K562 (cell line): ENCODE data around the gene EXOC6. TPM values are rescaled to one million over a fixed set of nuclear protein-coding genes. Genes with fewer than 3 reads are reported as not detected.
A peak's percentile ranks its signal among the peaks of the same experiment; 100 is the strongest.

ENCODE experiments used
- BHLHE40 ChIP-seq: IDR thresholded peaks from 2 replicates; pipeline ENCODE4 v1.6.1; 2011; ENCODE audit warnings: low read length, improper control_type of control experiment
- EGR1 ChIP-seq: fragments of 450-650 bp; conservative IDR thresholded peaks from 2 replicates; pipeline ENCODE4 v1.6.1; 2017; ENCODE audit warnings: mild to moderate bottlenecking
- EP400 ChIP-seq: fragments of 450-650 bp; IDR thresholded peaks from 2 replicates; pipeline ENCODE4 v1.6.1; 2017; ENCODE audit warnings: antibody characterized with exemption, mild to moderate bottlenecking, moderate library complexity
- ERF ChIP-seq: fragments of 450-650 bp; formaldehyde crosslinking; IDR thresholded peaks from 2 replicates; pipeline ENCODE4 v1.4.0; 2020; ENCODE audit warnings: mild to moderate bottlenecking, mixed read lengths
- ETV1 ChIP-seq: fragments of 450-650 bp; conservative IDR thresholded peaks from 2 replicates; pipeline ENCODE4 v1.6.1; 2016; ENCODE audit warnings: missing genetic modification characterization, control low read depth, low read depth, missing compliant biosample characterization
- ETV6 ChIP-seq, 3 experiments: fragments of 150-350 bp in 1 of 3; sonication (generic) in 1 of 3; formaldehyde crosslinking in 1 of 3; IDR thresholded peaks; 2 replicates each; pipeline versions ENCODE4 v1.6.1 to v1.8.0; 2014 to 2022; ENCODE audit warnings: borderline replicate concordance in 2 of 3, low read depth in 2 of 3, antibody characterized with exemption in 1 of 3, low read length in 1 of 3, mild to moderate bottlenecking in 1 of 3, missing genetic modification reagents in 1 of 3
- HES1 ChIP-seq: fragments of 450-650 bp; IDR thresholded peaks from 2 replicates; pipeline ENCODE4 v1.6.1; 2016; ENCODE audit warnings: low read depth, mild to moderate bottlenecking, moderate library complexity
- HMG20A ChIP-seq: fragments of 450-650 bp; formaldehyde crosslinking; conservative IDR thresholded peaks from 2 replicates; pipeline ENCODE4 v1.4.0; 2020; ENCODE audit warnings: mild to moderate bottlenecking, mixed read lengths
- MAX ChIP-seq: sonication (generic); formaldehyde crosslinking; IDR thresholded peaks from 2 replicates; pipeline ENCODE4 v1.9.0; 2022; ENCODE audit warnings: mild to moderate bottlenecking, missing genetic modification reagents
- MYC ChIP-seq, 2 experiments: fragments of 250-450 bp in 1 of 2; sonication (Bioruptor Pico) in 1 of 2; IDR thresholded peaks; 2 replicates each; pipeline versions ENCODE4 v1.5.1 to v1.6.1; 2012 to 2021; ENCODE audit warnings: low read depth in 2 of 2, borderline replicate concordance in 1 of 2, improper control_type of control experiment in 1 of 2, low read length in 1 of 2, mild to moderate bottlenecking in 1 of 2, moderate library complexity in 1 of 2
- MYNN ChIP-seq, 2 experiments: sonication (generic); formaldehyde crosslinking in 1 of 2; IDR thresholded peaks; 2 replicates each; pipeline versions ENCODE4 v1.5.0 to v1.6.1; 2016 to 2020; ENCODE audit warnings: antibody characterized with exemption in 1 of 2, missing genetic modification reagents in 1 of 2
- NELFE ChIP-seq: IDR thresholded peaks from 2 replicates; pipeline ENCODE4 v1.6.1; 2011; ENCODE audit warnings: mild to moderate bottlenecking; ENCODE audit not compliant: insufficient read depth, insufficient read length
- NEUROD1 ChIP-seq: fragments of 150-350 bp; IDR thresholded peaks from 2 replicates; pipeline ENCODE4 v1.6.1; 2014; ENCODE audit warnings: borderline replicate concordance, low read length, low read depth; ENCODE audit not compliant: partially characterized antibody
- RBM17 ChIP-seq: fragments of 200-400 bp; formaldehyde crosslinking; IDR thresholded peaks from 2 replicates; pipeline ENCODE4 v1.6.1; 2017; ENCODE audit warnings: low read depth, mild to moderate bottlenecking, low read length, borderline replicate concordance
- RNF2 ChIP-seq: sonication (generic); IDR thresholded peaks from 2 replicates; pipeline ENCODE4 v1.6.1; 2016
- RUNX1 ChIP-seq: sonication (generic); IDR thresholded peaks from 2 replicates; pipeline ENCODE4 v1.6.1; 2016; ENCODE audit warnings: antibody characterized with exemption, low read depth
- SRF ChIP-seq, 2 experiments: fragments of 250-450, 450-650 bp in 1 of 2; sonication (Bioruptor Pico) in 1 of 2; sonication (generic) in 1 of 2; formaldehyde crosslinking; IDR thresholded peaks; 2 replicates each; pipeline versions ENCODE4 v1.5.0 to v1.5.1; 2020 to 2022; ENCODE audit warnings: mild to moderate bottlenecking in 1 of 2, missing genetic modification reagents in 1 of 2
- SRSF7 ChIP-seq: fragments of 200-400 bp; formaldehyde crosslinking; optimal IDR thresholded peaks from 2 replicates; pipeline ENCODE3; 2017; ENCODE audit warnings: mild to moderate bottlenecking, low read depth, low read length
- TCF7L2 ChIP-seq: fragments of 150-350 bp; IDR thresholded peaks from 2 replicates; pipeline ENCODE4 v1.6.1; 2016; ENCODE audit warnings: low read depth, mild to moderate bottlenecking, low read length, moderate library complexity
- YY1 ChIP-seq, 3 experiments: IDR thresholded peaks; 2 replicates each; pipeline ENCODE4 v1.6.1; 2011; ENCODE audit warnings: low read length in 2 of 3, mild to moderate bottlenecking in 2 of 3, moderate library complexity in 2 of 3, borderline replicate concordance in 1 of 3, control low read depth in 1 of 3, low read depth in 1 of 3; ENCODE audit not compliant: insufficient read depth in 3 of 3, insufficient replicate concordance in 2 of 3, control insufficient read depth in 1 of 3, insufficient read length in 1 of 3; ENCODE audit errors: extremely low read depth in 1 of 3
- ZKSCAN1 ChIP-seq: fragments of 150-350 bp; IDR thresholded peaks from 2 replicates; pipeline ENCODE4 v1.6.1; 2016; ENCODE audit warnings: low read depth, low read length
- ZNF217 ChIP-seq: sonication (generic); formaldehyde crosslinking; IDR thresholded peaks from 2 replicates; pipeline ENCODE4 v1.8.0; 2022; ENCODE audit warnings: mild to moderate bottlenecking, missing genetic modification reagents
- ZNF232 ChIP-seq: sonication (generic); formaldehyde crosslinking; IDR thresholded peaks from 2 replicates; pipeline ENCODE4 v1.8.0; 2022; ENCODE audit warnings: mild to moderate bottlenecking, missing genetic modification reagents
- ZNF280B ChIP-seq: fragments of 250-450 bp; sonication (Bioruptor Pico); IDR thresholded peaks from 2 replicates; pipeline ENCODE4 v1.5.1; 2021; ENCODE audit warnings: mild to moderate bottlenecking
- ZNF311 ChIP-seq: fragments of 250-450 bp; sonication (Bioruptor Pico); IDR thresholded peaks from 2 replicates; pipeline ENCODE4 v1.4.0; 2020; ENCODE audit warnings: mild to moderate bottlenecking, moderate library complexity
- ZNF830 ChIP-seq: fragments of 250-450 bp; sonication (Bioruptor Pico); IDR thresholded peaks from 2 replicates; pipeline ENCODE4 v1.5.0; 2021; ENCODE audit warnings: mild to moderate bottlenecking
- polyA plus RNA-seq, 8 experiments: library from polyadenylated mRNA; depleted of rRNA in 4 of 8; stranded (reverse) in 5 of 8; unstranded in 3 of 8; fragments of >200 nt; fragmentation: Nextera tagmentation in 2 of 8; fragmentation: Illumina TruSeq in 1 of 8; extraction: Ambion mirVana in 2 of 8; extraction: Trizol in 1 of 8; gene quantifications; 2 replicates each; pipeline versions ENCODE4 v1.2.1 to v1.2.3, GENCODE V29; 2011 to 2014; ENCODE audit warnings: inconsistent platforms in 1 of 8, missing spikeins in 1 of 8
- total RNA-seq, 7 experiments: library from RNA; depleted of rRNA in 6 of 7; stranded (reverse); fragments of >200 nt in 6 of 7; fragmentation: Illumina TruSeq in 2 of 7; extraction: Trizol in 2 of 7; gene quantifications; 2 replicates each; pipeline versions ENCODE4 v1.2.1 to v1.2.3, GENCODE V29; 2011 to 2021; ENCODE audit warnings: low replicate concordance in 1 of 7

Gene EXOC6
- total and polyA plus RNA-seq, 9 of the 15 experiments (the other 6 are each of a cell fraction or from before 2014, with no cell fraction given) = 13.9 to 42.8 (median 24.9) TPM

- TF ChIP-seq ETV6 (IDR thresholded peaks at IDR 0.05; ENCODE audit: borderline replicate concordance in 1 of 2, low read depth in 2 of 2, low read length in 1 of 2) (no peak), ETV6 (CRISPR knock-in tag; IDR thresholded peaks at IDR 0.05; ENCODE audit: borderline replicate concordance) (no peak), ETV1 (tag) (peak; percentile 22; the same call in 1 of the 2 replicates), RNF2 (peak; percentile 85), NELFE (no peak), SRF (CRISPR knock-in tag; IDR thresholded peaks at IDR 0.05) (no peak), MYC (IDR thresholded peaks at IDR 0.05; ENCODE audit: low read depth, low read length) (peak; percentile 41), MYC (CRISPR knock-in tag; IDR thresholded peaks at IDR 0.05; ENCODE audit: borderline replicate concordance, low read depth) (no peak), ZKSCAN1 (no peak), RUNX1 (no peak), YY1 (IDR thresholded peaks at IDR 0.05; ENCODE audit: borderline replicate concordance in 1 of 3, control insufficient read depth in 1 of 3, extremely low read depth in 1 of 3, insufficient read depth in 3 of 3, insufficient read length in 1 of 3, insufficient replicate concordance in 2 of 3, low read depth in 1 of 3, low read length in 2 of 3) (no peak), RBM17 (no peak), ERF (CRISPR knock-in tag) (no peak), HES1 (peak; percentile 43; the same call in 1 of the 2 replicates), ZNF311 (CRISPR knock-in tag) (no peak), TCF7L2 (no peak), MYNN (IDR thresholded peaks at IDR 0.05) (no peak), MYNN (CRISPR knock-in tag; IDR thresholded peaks at IDR 0.05) (no peak), HMG20A (CRISPR knock-in tag) (no peak), ZNF280B (CRISPR knock-in tag) (no peak), SRSF7 (no peak), ZNF217 (CRISPR knock-in tag) (no peak), BHLHE40 (peak; percentile 91), NEUROD1 (peak; percentile 24), EGR1 (peak; percentile 57; the same call in 1 of the 2 replicates), ZNF232 (CRISPR knock-in tag) (no peak), MAX (CRISPR knock-in tag) (no peak), EP400 (peak; percentile 46; the same call in 1 of the 2 replicates), ZNF830 (no peak)
Observed at GRCh38 chr10:93071674-93072224, 223.4 kb downstream of the EXOC6 start (continued).
